Measurements from ENCODE around the gene CCDC185. TPM values are rescaled to one million over a fixed set of nuclear protein-coding genes. Genes with fewer than 3 reads are reported as not detected.

Gene CCDC185
- total RNA-seq, 1 experiment from 2014 or later: not detected

- Histone ChIP-seq H3K9me2 (ENCODE audit: insufficient read depth) (no peaks in the 10 kb centered on the region), H3K79me2 (ENCODE audit: low read depth) (no peaks in the 10 kb centered on the region), H3K27ac (no peak overlapping the region), H3K4me1 (replicated peaks; ENCODE audit: insufficient read depth) (no peaks in the 10 kb centered on the region), H3K27me3 (ENCODE audit: insufficient read depth, low read depth) (no peaks in the 10 kb centered on the region), H2AFZ (no peak overlapping the region), H3K4me2 (no peak overlapping the region), H3K4me3 (no peak overlapping the region), H3F3A (ENCODE audit: insufficient read depth, low read depth) (no peaks in the 10 kb centered on the region), H3K36me3 (ENCODE audit: low read depth) (no peaks in the 10 kb centered on the region), H4K20me1 (ENCODE audit: insufficient read depth) (no peaks in the 10 kb centered on the region), H3K9me3 (ENCODE audit: insufficient read depth, low read depth) (no peaks in the 10 kb centered on the region; the same call in 1 of the 2 replicates)
- no TSS peak for BruUV-seq (replicated peaks)
- intact Hi-C loops (cut with micrococcal nuclease; ENCODE audit: unreplicated experiment): no loop called here
- TF ChIP-seq CTCF (conservative IDR thresholded peaks at IDR 0.05) (no peak), EZH2 (IDR thresholded peaks at IDR 0.05; ENCODE audit: low read depth) (no peak)
- CTCF ChIA-PET: no interaction called here
- POLR2A ChIA-PET (ENCODE audit: unreplicated experiment): interaction anchor here (0.6 kb wide), 1 partner anchor 42 kb away, joined by 5 read pairs; no protein-coding TSS in a partner anchor
- DNase-seq: no peak
Observed at GRCh38 chr1:223429821-223430220, 36.6 kb downstream of the CCDC185 start.

GRCh38 chr1:223430236-223430635, 37.0 kb downstream of the CCDC185 start:
- CTCF ChIA-PET: interaction anchor here (0.7 kb wide), 1 partner anchor 255 kb away, joined by 3 read pairs; no protein-coding TSS in a partner anchor
- Histone ChIP-seq H3F3A (ENCODE audit: insufficient read depth, low read depth) (no peaks in the 10 kb centered on the region), H3K4me3 (no peak overlapping the region), H3K9me2 (ENCODE audit: insufficient read depth) (no peaks in the 10 kb centered on the region), H3K36me3 (ENCODE audit: low read depth) (no peaks in the 10 kb centered on the region), H3K9me3 (ENCODE audit: insufficient read depth, low read depth) (no peaks in the 10 kb centered on the region; the same call in 1 of the 2 replicates), H3K79me2 (ENCODE audit: low read depth) (no peaks in the 10 kb centered on the region), H4K20me1 (ENCODE audit: insufficient read depth) (no peaks in the 10 kb centered on the region), H3K4me2 (no peak overlapping the region), H2AFZ (no peak overlapping the region), H3K27me3 (ENCODE audit: insufficient read depth, low read depth) (no peaks in the 10 kb centered on the region), H3K4me1 (replicated peaks; ENCODE audit: insufficient read depth) (no peaks in the 10 kb centered on the region), H3K27ac (no peak overlapping the region)
- POLR2A ChIA-PET (ENCODE audit: unreplicated experiment): no interaction called here
- DNase-seq: no peak
- TF ChIP-seq CTCF (conservative IDR thresholded peaks at IDR 0.05): no peak
- TF ChIP-seq EZH2 (IDR thresholded peaks at IDR 0.05; ENCODE audit: low read depth): no peak
- intact Hi-C loops (cut with micrococcal nuclease; ENCODE audit: unreplicated experiment): no loop called here
- BruUV-seq (replicated peaks): no TSS peak

GRCh38 chr1:223437151-223437550, 43.9 kb downstream of the CCDC185 start:
- Histone ChIP-seq H3K36me3 (ENCODE audit: low read depth) (no peaks in the 10 kb centered on the region), H3K9me2 (ENCODE audit: insufficient read depth) (no peaks in the 10 kb centered on the region), H2AFZ (no peak overlapping the region), H3K4me2 (no peak overlapping the region), H4K20me1 (ENCODE audit: insufficient read depth) (no peaks in the 10 kb centered on the region), H3K27ac (no peak overlapping the region), H3K4me3 (no peak overlapping the region), H3K27me3 (ENCODE audit: insufficient read depth, low read depth) (peaks cover 25% of the 10 kb centered on the region), H3K9me3 (ENCODE audit: insufficient read depth, low read depth) (no peaks in the 10 kb centered on the region), H3F3A (ENCODE audit: insufficient read depth, low read depth) (no peaks in the 10 kb centered on the region), H3K79me2 (ENCODE audit: low read depth) (no peaks in the 10 kb centered on the region), H3K4me1 (replicated peaks; ENCODE audit: insufficient read depth) (no peaks in the 10 kb centered on the region)
- no TSS peak for BruUV-seq (replicated peaks)
- POLR2A ChIA-PET (ENCODE audit: unreplicated experiment): interaction anchor here (0.6 kb wide), 1 partner anchor 17 kb away, joined by 4 read pairs; no protein-coding TSS in a partner anchor
- DNase-seq: no peak
- intact Hi-C loops (cut with micrococcal nuclease; ENCODE audit: unreplicated experiment): no loop called here
- TF ChIP-seq EZH2 (IDR thresholded peaks at IDR 0.05; ENCODE audit: low read depth): no peak
- TF ChIP-seq CTCF (conservative IDR thresholded peaks at IDR 0.05): no peak
- CTCF ChIA-PET: no interaction called here

Data from PC-9 (cell line).